Superior temporal gyrus (tissue), 1 donor: ENCODE data around the gene RASAL2.

ENCODE experiments used
- DNase-seq: peaks from one replicate; pipeline ENCODE4 v3.0.0-alpha.2; 2016; ENCODE audit errors: extremely low spot score

Gene RASAL2

DNA sequence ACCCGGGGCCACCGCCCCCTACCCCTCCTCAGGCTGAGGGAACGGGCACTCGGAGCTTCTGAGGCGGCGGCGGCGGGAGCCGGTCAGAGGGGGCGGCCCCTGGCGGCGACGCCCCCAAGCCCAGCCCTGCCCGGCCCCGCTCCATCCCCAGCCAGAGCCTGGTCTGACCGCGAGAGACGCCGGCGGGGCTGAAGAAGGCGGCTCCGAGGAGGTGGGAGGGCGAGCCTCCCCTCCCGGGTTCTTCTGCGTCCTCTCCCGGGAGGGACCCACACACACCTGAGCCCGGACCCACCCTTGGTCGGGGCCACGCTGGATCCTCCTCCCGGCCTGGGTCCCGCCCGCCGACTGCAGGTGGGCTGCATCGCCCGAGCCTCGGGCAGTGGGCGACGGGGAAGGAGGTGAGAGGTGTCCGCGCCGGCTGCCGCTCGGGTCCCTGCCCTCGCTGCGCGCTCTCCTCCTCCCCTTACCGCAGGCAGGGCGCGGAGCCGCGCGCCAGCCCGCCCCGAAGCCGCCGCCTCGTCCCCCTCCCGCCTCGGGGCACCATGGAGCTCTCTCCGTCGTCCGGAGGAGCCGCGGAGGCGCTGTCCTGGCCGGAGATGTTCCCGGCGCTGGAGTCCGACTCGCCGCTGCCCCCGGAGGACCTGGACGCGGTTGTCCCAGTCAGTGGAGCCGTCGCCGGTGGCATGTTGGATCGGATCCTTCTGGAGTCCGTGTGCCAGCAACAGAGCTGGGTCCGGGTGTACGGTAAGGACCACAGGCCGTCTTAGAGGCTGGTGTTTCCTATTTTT is at the start of gene RASAL2:
Gene RASAL2, plus strand, starts transcription at position 154 of the 788 bp plus-strand sequence. Its CDS starts 389 bp downstream, at position 543.
- DNase-seq, result peak; percentile 49

DNA sequence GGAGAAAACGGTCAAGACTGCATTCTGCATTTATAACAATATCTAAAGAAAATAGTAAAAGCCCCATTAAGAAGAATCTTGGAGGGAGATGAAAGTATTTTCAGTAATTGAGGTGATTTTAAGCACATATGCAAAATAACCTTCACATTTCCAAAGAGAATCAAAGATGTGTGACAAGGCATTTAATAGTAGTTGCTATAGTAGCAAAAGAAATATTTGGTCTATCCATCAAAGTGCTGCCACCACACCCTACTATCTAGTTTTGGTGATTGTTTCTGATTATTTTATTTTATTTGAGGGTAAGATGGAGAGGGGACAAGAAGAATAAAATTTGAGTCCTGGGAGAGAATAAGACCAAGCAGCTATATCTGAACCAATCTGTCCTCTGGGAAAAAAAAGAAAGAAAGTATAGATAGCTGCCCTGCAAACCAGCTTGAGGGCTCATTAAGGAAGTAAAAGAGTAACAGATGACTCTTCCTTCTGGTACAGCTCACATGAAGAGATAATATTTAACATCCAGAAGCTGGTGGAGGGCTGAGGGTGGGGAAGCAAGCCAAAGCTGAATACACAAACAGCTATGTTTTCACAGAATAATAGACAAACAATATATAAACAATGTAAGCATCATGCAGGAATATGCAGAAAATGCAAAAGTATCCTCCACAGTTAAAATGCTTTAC is 47.2 kb upstream of the RASAL2 start:
- no peak for DNase-seq

DNA sequence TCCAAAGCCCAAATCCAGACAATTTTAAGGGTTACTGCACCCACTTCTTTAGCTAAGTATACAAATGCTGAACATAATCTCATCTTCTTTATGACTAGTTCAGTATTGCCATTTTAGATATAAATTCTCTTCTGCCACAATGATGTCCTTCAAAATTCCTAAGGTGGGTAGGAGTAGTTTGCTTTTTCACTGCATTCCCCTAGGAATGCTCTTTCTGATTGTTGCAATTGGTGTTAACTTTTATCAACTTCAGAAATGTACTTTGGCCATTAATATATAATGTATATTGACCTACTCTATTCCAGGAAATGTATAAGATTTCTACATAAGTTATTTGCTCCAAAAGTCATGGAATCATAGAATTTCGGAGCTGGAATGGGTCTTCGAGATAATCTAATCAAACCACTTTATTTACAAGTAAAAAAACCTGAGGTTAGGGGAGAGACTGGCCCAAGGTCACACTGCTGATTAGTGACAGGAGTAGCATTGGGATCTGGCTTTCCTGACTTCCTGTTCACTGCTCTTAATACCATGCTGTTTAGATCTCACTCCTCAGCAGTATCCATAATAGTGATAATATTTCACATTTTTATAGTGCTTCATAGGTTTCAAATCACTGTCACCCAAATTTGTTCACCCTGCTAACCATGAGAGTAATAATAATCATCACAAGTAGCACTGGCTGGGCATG is 46.4 kb upstream of the RASAL2 start:
- no peak for DNase-seq

DNA sequence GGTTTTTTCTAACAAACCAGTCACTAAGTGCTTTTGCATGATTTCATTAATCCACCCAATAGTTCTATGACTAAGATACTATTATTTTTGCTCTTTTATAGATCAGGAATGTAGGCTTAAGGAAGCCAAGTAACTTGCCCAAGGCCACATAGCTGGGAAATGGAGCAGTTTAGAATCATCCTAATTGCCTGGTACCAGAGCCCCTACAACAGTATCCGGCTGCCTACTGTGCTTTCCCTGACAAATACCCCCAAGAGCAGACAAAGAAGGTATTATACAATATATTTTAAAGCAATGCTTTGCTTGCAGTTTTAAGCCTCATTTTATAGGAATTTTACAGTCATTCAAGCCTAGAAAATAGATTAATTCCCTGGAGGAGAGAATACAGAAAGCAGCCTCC is 45.5 kb upstream of the RASAL2 start:
- DNase-seq, result no peak

DNA sequence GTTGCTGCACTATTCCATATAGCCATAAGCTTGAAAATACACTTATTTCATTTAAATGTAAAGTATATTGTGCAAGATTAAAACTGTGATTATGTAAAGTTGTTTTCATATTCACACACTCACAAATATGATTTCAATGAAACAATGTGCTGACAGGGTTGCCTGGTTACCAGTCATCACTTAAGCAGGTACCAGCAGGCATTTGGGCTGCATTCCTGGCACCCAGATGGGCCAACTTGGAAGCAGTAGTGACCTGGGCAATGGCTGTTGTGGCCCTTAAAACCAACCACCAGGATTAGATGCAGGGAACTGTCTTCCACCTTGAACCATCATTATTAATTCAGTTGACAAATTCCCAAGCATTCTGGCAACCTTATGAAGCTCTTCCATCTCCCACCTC is 45.0 kb upstream of the RASAL2 start:
- no peak for DNase-seq

DNA sequence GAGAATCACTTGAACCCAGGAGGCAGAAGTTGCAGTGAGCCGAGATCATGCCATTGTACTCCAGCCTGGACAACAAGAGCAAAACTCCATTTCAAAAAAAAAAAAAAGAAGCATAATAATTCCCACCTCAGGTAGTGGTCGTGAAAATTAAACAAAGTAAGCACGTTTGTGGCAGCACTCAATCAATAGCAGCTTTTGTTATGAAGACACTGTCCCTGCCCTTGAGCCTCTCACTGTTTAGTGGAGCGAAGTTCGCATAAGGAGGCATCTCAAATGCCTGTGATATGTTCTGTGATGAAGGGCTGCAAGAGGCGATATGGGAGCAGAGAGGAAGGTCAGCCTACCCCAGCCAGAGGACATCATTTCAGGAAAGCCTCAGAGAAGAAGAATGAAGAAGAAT is 43.8 kb upstream of the RASAL2 start:
- no peak for DNase-seq

DNA sequence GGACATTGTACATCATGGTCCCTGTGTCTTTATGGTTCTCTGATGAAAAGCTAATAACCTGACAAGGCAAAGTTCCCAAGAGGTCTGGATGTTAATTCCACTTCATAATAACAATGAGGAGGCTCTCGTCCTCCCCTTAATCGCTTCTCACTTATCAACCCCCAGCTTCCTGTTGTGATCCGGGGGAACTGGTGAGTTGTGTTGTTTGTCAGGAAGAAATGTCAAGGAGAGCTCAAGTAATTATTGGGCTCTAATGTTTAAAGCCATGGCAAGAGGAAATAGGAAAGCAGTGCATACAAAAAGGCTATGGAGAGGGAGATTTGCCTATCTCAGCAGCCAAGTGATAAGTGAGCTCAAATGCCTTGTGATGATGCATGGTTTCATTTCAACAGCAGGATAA is 42.8 kb upstream of the RASAL2 start:
- no peak for DNase-seq

DNA sequence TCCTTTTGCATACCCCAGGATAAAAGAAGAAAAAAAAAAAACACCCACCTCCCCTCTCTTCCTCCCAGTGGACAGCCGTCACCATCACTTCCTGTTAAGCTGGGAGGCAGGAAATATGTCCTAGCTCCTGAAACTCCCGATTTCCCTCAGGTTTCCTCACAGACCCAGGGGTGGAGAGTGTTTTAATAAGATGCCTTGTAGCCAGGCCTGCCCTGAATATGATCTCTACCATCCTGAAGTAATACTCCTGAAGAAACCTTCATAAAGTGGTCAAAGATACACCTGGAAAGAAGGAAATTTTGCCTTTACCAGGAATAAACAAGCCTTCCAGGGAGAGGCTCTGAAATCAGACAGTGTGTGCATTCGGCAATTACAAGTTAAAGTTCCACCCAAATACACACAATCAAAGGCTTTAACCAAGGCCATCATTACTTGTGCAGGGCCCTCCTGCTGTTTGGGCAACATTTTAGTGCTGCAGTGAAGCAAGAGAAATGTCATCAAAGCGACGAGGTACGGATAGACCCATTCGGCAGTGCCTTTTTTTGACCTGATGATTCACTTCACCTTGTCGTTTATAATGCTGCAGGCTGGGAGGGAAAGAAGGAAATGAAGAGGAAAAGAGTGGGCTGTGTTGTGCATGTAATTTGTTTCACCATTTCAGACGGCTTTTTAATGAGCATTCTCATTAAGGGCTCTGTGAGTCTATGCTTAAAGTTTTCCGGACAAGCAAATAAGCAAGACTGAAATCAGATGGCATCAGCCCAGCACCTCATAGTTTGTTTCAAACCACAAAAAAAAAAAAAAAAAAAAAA is 41.0 kb upstream of the RASAL2 start:
- DNase-seq, result no peak

DNA sequence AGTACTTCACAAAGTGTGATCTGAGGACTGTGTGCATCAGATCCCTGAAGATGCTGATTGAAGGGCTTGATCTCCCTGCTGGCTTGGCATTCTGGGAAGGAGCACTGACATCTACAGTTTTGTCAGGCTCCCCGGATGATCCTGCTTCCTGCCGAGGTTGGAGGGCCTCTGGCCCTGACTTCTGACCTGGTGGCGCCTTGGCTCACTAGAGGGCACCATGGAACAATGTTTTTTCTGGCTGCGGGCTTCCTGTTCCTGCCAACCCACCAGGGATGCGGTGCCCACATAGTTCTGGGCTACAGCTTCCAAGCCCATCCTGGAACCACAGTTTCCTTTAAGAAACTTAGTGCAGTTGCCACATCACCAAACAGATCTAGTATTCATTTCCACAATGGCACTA is 38.8 kb upstream of the RASAL2 start:
- DNase-seq, result no peak

DNA sequence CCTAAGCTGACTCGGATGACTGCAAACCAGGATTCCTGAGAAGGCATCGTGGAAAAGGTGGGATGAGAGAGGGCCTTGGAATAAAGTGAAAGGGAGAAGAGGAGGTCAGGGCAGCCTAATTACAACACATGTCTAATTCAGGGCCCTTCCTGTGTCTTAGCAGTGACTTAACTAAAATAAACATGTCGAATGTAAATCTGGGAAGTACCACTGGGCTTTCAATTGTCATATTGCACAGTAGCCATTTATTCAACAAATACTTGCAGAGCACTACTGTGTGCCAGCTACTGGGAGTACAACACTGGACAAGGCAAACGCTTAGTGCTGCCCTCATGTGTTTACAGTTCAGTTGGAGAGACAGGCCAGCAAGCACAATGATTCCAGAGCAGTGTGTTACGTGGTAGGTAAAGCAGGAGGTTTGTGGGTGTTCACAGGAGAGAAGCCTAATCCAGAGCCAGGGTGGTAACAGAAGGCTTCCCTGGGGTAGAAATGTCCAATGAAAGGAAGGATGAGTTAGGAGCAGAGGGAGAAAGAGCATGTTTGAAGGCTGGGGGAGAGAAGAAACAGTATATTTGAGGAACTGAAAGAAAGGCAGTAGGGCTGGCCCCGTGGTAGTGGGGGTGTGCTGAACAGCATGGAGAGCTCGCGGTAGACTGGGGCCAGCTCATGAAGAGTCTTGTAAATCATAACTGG is 38.0 kb upstream of the RASAL2 start:
- DNase-seq, result no peak

DNA sequence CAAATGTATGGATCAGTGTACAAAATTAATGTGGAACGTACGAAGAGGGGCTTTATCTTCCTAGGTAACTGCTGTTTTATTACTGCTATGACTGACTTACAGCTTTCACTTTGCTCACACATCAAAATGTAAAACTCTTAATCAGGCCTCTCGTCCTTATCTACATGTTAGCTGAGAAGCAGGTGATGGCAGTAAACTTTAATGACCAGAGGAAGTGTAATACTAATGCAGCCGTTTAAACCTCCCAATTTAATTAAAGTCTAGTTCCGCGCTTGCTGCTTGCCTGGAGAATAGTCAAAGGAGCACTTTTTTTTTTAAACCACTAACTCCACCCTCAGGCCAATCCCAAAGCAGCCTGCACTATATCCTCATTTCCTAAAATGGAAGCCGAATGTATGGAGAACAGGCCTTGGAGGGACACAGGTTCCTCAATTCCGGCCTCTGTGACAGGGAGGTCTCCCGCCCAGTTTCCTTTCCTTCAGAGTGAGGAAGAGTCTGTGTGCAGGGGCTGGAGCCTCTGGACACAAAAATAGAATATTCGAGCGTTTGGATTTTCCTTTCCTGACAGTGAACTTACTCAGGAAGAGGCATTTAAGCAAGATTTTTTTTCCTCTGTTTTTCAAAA is 36.7 kb upstream of the RASAL2 start:
- DNase-seq, result no peak

DNA sequence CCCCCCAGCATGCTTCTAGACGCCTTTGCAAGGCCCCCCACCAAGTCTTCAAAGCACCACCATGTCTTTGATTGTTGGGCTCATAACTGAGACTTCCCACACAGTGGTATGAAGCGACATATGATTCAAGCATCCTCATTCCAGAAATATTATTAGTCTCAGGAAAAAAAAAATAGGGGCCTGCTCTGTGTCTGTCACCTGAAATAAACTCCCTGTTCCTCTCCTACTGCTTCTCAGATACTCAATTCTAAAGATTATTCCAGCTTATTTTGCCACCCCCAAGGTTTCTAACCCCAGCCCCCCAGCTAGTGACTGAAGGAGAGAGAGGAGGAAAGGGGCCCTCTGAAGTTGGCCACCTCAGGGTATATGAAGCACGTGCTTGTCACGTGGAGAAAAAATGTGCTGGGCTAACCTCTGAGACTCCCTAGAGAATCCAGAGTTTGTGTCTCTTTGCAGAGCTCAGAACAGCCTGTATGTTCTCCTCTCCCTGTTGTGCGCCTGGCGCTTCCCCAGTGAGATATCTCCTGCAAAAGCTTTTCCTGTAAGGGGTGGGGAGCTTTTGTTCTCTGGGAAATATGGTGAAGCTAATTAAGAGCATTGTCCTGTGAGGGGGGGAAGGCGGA is 35.9 kb upstream of the RASAL2 start:
- DNase-seq, result no peak

DNA sequence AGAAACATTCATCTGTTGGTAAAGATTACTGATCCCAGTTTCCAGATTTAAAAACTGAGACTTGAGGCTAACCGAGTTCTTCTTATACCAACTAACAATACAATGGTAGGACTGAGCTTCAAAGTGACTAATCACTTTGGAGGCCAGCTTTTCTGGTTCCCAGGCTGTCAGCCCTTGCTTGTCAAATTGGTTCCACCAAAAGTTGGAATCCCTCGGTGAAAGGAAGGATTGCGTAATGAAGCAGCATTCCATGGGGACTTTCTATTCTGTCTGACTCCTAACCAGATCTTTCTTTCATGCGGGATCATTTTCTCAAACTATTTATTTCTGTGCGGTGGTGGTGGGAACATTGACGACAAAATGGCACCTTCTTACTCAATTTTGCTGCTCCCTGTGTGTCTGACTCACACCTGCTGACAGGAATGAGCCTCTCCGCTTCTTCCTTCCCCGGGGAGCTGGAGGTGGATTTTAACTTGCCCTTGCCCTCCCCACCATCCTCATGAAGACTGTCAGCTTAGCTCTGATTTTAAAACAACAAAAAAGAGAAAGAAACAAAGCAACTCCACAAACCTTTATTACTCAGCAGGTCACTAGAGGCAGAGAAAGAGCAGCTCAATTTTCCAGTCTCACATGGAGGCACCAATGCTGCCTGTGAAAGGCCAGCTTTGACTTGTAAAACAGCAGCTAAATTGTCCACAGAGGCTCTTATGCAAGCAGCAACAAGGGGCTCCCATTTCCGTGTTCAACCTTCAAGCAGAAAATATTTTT is 32.9 kb upstream of the RASAL2 start:
- peak; percentile 38 for DNase-seq

DNA sequence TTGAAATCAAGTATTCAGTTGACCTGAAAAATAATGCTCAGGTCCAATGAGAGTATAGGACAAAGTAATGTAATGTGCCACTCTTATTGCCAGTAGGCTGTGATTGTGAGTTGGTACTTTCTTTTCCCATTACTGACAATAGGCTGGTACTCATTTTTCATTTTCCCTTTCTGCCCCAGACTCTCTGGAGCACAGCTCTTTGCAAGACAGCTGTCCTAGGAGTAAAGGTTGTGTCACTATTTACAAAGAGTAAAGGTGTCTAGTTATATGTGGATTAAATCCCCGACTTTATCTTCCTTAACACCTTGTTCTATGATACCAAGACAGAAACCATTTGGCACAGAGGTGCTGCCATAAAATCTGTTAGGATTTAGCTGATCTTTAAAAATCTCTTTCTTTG is 32.3 kb upstream of the RASAL2 start:
- DNase-seq, result no peak

DNA sequence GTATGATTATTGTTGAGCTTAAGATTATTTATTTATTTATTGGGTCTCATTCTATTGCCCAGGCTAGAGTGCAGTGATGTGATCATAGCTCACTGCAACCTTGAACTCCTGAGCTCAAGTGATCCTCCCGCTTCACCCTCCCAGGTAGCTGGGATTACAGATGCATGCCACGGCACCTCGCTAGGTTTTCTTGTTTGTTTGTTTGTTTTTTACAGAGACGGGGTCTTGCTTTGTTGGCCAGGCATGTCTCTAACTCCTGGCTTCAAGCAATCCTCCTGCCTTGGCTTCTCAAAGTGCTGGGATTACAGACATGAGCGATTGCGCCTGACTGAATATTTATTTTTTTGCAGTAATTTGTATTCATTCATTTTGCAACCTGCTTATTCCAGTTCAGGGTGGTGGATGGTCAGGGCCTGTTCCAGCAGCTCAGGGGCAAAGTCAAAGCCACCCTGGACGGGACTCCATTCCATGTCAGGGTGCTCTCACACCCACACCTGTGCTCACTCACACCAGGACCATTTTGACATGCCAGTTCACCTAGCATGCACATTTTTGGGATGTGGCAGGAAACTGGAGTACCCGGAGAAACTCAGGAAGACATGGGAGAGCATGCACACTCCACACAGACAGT is 29.6 kb upstream of the RASAL2 start:
- no peak for DNase-seq

DNA sequence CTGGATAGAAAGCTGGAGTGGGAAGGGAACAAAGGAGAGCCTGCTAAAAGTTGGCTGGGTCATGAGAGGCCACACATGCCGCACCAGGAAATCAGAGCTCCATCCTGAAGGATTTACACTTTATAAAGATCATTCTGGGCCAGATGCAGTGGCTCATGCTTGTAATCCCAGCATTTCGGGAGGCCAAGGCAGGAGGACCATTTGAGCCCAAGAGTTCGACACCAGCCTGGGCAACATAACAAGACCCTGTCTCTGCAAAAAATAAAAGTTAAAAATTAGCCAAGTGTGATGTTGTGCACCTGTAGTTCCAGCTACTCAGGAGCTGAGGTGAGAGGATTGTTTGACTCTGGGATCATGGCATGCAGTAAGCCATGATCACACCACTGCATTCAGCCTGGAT is 28.7 kb upstream of the RASAL2 start:
- no peak for DNase-seq

DNA sequence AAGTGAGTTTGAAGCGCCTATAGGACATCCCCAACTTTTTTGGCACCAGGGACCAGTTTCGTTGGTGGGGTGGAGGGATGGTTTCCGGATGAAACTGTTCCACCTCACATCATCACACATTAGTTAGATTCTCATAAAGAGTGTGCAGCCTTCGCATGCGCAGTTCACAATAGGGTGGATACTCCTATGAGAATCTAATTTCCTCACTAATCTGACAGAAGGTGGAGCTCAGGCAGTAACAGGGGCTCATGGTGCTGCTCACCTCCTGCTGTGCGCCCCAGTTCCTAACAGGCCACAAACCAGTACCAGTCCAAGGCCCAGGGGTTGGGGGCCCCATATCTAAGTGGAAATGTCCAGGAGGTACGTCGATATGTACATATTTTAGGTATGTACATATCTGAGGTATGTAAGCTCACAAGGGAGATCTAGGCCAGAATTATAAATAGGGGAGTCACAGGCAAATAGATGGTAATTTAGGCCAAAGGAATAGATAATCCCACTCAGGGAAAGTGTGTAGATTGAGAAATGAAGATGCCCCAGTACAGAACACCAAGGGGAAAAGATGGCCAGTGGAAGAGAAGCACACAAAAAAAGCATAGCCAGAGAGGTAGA is 27.5 kb upstream of the RASAL2 start:
- no peak for DNase-seq

DNA sequence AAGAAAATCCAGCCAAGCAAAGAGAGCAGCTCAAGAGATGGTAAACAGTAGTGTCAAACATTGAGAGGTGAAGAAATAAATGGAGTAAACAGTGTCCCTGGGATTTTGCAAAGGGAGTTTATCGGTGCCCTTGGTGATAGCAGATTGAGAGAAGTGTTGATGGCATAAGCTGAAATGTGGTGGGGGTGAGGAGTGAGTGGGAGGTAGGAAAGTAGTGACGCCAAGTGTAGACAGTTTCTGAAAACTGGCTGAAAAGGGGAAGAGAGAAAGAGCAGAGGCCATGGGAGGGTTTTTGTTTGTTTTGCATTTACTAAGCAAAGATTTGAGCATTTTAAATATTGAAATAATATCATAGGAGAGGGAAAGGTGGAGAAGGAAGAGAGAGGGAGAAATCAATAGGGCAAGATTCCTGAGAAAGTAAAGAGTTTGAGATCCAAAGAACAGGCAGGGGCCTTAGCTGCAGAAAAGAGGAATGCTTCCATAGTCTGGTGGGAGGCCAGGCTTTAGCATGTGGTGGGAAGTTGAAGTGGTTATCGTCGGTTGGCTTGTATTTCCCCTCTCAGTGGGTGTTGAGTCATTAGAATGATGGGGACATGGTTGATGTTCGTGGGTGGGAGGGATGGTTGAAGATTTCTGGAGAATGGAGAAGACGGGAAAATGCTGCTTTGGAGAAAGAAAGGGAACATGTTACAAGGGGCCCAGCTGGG is 26.8 kb upstream of the RASAL2 start:
- DNase-seq, result no peak
